ENCODE measurements around the gene POLR3GL.
"Not testable (repeated sequence)": the region's sequence is repeated elsewhere in the genome, so short reads cannot be mapped to it uniquely, and the experiment has no call there.

POLR3GL gene

DNA sequence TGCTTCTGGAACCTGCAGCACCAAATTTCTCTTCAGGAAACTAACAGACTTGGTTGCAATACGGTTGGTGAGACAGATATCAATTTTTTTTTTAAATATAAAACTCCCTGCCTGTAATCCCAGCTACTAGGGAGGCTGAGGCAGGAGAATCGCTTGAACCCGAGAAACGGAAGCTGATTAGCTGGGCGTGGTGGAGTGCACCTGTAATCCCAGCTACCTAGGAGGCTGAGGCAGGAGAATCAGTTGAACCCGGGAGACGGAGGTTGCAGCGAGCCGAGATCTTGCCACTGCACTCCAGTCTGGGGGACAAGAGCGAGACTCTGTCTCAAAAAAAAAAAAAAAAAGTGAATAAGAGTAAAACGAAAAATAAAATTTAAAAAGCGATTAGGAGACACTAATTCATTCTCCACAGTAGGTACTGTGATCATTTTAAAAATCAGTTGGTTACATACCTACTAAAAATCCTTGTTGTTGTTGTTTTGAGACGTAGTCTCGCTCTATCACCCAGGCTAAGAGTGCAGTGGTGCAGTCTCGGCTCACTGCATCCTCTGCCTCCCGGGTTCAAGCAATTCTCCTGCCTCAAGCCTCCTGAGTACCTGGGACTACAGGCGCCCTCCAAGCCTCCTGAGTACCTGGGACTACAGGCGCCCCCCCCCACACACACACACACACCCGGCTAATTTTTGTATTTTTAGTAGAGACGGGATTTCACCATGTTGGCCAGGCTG, 36.4 kb upstream of the POLR3GL start:
- Histone ChIP-seq H3K4me3 (ENCODE audit: low read depth, low read length) (peak overlapping the region; percentile 93), H3K4me1 (ENCODE audit: control insufficient read depth, insufficient read depth, low read length) (peaks cover 6% of the 10 kb centered on the region), H3K27ac (ENCODE audit: low read depth, low read length) (peak overlapping the region; percentile 96), H3K27me3 (ENCODE audit: control insufficient read depth, insufficient read depth, low read length) (no peaks in the 10 kb centered on the region), H3K36me3 (ENCODE audit: control insufficient read depth, insufficient read depth, low read length) (peaks cover 25% of the 10 kb centered on the region), H3K9me3 (ENCODE audit: control insufficient read depth, insufficient read depth, low read length) (no peaks in the 10 kb centered on the region), H3K9ac (ENCODE audit: low read depth, low read length) (peak overlapping the region; percentile 90)

DNA sequence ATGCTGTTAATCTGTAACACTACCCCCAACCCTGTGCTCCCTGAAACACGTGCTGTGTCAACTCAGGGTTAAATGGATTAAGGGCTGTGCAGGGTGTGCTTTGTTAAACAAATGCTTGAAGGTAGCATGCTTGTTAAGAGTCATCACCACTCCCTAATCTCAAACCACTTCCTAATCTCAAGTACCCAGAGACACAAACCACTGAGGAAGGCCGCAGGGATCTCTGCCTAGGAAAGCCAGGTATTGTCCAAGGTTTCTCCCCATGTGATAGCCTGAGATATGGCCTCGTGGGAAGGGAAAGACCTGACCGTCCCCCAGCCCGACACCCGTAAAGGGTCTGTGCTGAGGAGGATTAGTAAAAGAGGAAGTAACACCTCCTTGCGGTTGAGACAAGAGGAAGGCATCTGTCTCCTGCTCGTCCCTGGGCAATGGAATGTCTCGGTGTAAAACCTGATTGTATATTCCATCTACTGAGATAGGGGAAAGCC, 31.9 kb upstream of the POLR3GL start:
- H3K36me3 ChIP-seq (ENCODE audit: control insufficient read depth, insufficient read depth, low read length); H3K9ac ChIP-seq (ENCODE audit: low read depth, low read length); H3K27me3 ChIP-seq (ENCODE audit: control insufficient read depth, insufficient read depth, low read length); H3K4me3 ChIP-seq (ENCODE audit: low read depth, low read length); H3K9me3 ChIP-seq (ENCODE audit: control insufficient read depth, insufficient read depth, low read length): not testable (repeated sequence)
- H3K27ac ChIP-seq (ENCODE audit: low read depth, low read length): peak overlapping the region; percentile 81
- peaks cover 14% of the 10 kb centered on the region for H3K4me1 ChIP-seq (ENCODE audit: control insufficient read depth, insufficient read depth, low read length)

DNA sequence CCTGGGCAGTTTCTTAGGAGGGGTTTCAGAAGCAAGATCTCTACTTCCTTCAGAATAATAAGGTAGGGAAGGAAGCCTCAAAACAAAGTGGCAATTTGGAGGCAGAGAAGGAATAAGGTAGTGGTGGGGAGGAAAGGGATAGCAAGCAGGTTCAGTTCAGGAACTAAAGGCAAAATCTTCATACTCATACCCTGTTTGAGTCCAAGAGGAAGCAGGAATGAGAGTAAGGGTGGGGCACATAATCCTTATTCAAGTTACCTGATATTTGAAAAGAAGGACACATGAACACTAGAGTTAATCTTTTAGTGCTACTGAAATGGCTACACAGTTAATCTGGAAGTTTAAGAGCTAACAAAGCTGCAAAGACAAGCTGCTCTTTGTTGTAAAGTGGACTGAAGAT, 28.8 kb upstream of the POLR3GL start:
- no peak overlapping the region for H3K27ac ChIP-seq (ENCODE audit: low read depth, low read length)
- H3K4me3 ChIP-seq (ENCODE audit: low read depth, low read length): no peak overlapping the region
- H3K9ac ChIP-seq (ENCODE audit: low read depth, low read length): no peak overlapping the region
- H3K27me3 ChIP-seq (ENCODE audit: control insufficient read depth, insufficient read depth, low read length): no peaks in the 10 kb centered on the region
- no peaks in the 10 kb centered on the region for H3K9me3 ChIP-seq (ENCODE audit: control insufficient read depth, insufficient read depth, low read length)
- H3K4me1 ChIP-seq (ENCODE audit: control insufficient read depth, insufficient read depth, low read length): peaks cover 14% of the 10 kb centered on the region
- H3K36me3 ChIP-seq (ENCODE audit: control insufficient read depth, insufficient read depth, low read length): no peaks in the 10 kb centered on the region

DNA sequence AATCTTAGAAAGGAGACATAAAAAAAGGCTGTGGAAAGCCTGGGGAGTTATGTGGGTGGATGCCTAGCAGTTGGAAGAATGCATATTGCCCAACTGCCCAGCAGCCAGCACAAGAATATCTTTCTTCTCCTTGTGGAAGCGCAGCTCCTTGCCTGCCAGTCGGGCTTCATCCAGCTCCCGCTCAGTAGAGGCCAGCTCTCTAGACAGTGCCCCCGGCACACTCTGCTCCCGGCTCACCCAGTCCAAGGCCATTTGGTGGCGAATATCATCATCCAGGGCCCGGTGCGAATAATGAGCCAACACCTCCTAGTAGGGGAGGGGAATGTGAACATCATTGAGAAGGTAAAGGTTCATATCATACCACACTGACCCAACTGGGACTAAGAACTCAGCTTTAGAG, 28.2 kb upstream of the POLR3GL start:
- Histone ChIP-seq H3K4me1 (ENCODE audit: control insufficient read depth, insufficient read depth, low read length) (peaks cover 14% of the 10 kb centered on the region), H3K4me3 (ENCODE audit: low read depth, low read length) (no peak overlapping the region), H3K9ac (ENCODE audit: low read depth, low read length) (no peak overlapping the region), H3K36me3 (ENCODE audit: control insufficient read depth, insufficient read depth, low read length) (no peaks in the 10 kb centered on the region), H3K9me3 (ENCODE audit: control insufficient read depth, insufficient read depth, low read length) (no peaks in the 10 kb centered on the region), H3K27me3 (ENCODE audit: control insufficient read depth, insufficient read depth, low read length) (no peaks in the 10 kb centered on the region), H3K27ac (ENCODE audit: low read depth, low read length) (peak overlapping the region; percentile 35)

DNA sequence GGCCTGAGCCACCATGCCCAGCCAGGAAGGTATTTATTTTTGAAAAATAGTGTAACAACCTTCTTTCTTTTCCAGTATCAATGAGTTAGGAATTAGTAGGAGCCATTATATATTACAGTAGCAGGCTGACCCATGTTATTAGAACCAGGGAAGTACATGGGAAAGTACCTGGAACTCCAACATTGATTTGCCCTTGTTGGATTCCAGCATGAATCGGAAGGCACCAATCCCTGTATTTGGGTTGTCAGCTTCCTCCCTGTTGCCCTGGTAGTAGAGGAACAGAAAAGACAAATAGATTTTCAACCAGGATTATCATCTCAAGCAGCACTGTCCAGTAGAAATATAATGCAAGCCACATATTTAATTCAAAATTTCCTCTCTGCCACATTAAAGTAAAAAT, 27.1 kb upstream of the POLR3GL start:
- H3K27ac ChIP-seq (ENCODE audit: low read depth, low read length): no peak overlapping the region
- peaks cover 14% of the 10 kb centered on the region for H3K4me1 ChIP-seq (ENCODE audit: control insufficient read depth, insufficient read depth, low read length)
- H3K27me3 ChIP-seq (ENCODE audit: control insufficient read depth, insufficient read depth, low read length): no peaks in the 10 kb centered on the region
- H3K9me3 ChIP-seq (ENCODE audit: control insufficient read depth, insufficient read depth, low read length): no peaks in the 10 kb centered on the region
- no peak overlapping the region for H3K4me3 ChIP-seq (ENCODE audit: low read depth, low read length)
- no peaks in the 10 kb centered on the region for H3K36me3 ChIP-seq (ENCODE audit: control insufficient read depth, insufficient read depth, low read length)
- H3K9ac ChIP-seq (ENCODE audit: low read depth, low read length): no peak overlapping the region

GRCh38 chr1:145942405-145942804, 22.1 kb upstream of the POLR3GL start:
- H3K4me1 ChIP-seq (ENCODE audit: control insufficient read depth, insufficient read depth, low read length): peaks cover 8% of the 10 kb centered on the region
- no peak overlapping the region for H3K27ac ChIP-seq (ENCODE audit: low read depth, low read length)
- H3K36me3 ChIP-seq (ENCODE audit: control insufficient read depth, insufficient read depth, low read length): no peaks in the 10 kb centered on the region
- no peak overlapping the region for H3K4me3 ChIP-seq (ENCODE audit: low read depth, low read length)
- no peaks in the 10 kb centered on the region for H3K27me3 ChIP-seq (ENCODE audit: control insufficient read depth, insufficient read depth, low read length)
- H3K9ac ChIP-seq (ENCODE audit: low read depth, low read length): no peak overlapping the region
- H3K9me3 ChIP-seq (ENCODE audit: control insufficient read depth, insufficient read depth, low read length): no peaks in the 10 kb centered on the region

DNA sequence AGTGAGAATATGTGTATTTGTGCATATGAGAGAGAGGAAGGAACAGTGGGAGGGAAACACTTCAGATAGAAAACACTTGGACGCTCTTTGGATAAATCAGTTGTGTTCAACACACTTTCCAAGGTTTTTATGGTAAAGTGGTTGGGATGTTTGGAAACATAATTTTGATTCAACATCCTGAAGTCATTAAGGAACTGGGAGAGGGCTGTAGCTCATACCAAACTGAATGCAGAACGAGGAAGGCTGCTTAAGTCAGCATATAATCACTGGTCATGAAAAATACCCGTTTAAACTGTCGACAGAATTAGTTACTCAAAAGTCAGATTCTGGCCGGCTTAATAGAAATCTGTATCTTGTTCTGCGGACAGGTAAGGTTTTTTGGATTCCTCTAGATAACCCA, 21.6 kb upstream of the POLR3GL start:
- Histone ChIP-seq H3K27ac (ENCODE audit: low read depth, low read length) (no peak overlapping the region), H3K4me1 (ENCODE audit: control insufficient read depth, insufficient read depth, low read length) (peaks cover 12% of the 10 kb centered on the region), H3K4me3 (ENCODE audit: low read depth, low read length) (no peak overlapping the region), H3K9ac (ENCODE audit: low read depth, low read length) (no peak overlapping the region), H3K27me3 (ENCODE audit: control insufficient read depth, insufficient read depth, low read length) (no peaks in the 10 kb centered on the region), H3K9me3 (ENCODE audit: control insufficient read depth, insufficient read depth, low read length) (no peaks in the 10 kb centered on the region), H3K36me3 (ENCODE audit: control insufficient read depth, insufficient read depth, low read length) (no peaks in the 10 kb centered on the region)

GRCh38 chr1:145944532-145944931, 20.0 kb upstream of the POLR3GL start:
- Histone ChIP-seq H3K9ac (ENCODE audit: low read depth, low read length) (no peak overlapping the region), H3K36me3 (ENCODE audit: control insufficient read depth, insufficient read depth, low read length) (no peaks in the 10 kb centered on the region), H3K27ac (ENCODE audit: low read depth, low read length) (no peak overlapping the region), H3K9me3 (ENCODE audit: control insufficient read depth, insufficient read depth, low read length) (no peaks in the 10 kb centered on the region), H3K27me3 (ENCODE audit: control insufficient read depth, insufficient read depth, low read length) (no peaks in the 10 kb centered on the region), H3K4me3 (ENCODE audit: low read depth, low read length) (no peak overlapping the region), H3K4me1 (ENCODE audit: control insufficient read depth, insufficient read depth, low read length) (peaks cover 15% of the 10 kb centered on the region)

DNA sequence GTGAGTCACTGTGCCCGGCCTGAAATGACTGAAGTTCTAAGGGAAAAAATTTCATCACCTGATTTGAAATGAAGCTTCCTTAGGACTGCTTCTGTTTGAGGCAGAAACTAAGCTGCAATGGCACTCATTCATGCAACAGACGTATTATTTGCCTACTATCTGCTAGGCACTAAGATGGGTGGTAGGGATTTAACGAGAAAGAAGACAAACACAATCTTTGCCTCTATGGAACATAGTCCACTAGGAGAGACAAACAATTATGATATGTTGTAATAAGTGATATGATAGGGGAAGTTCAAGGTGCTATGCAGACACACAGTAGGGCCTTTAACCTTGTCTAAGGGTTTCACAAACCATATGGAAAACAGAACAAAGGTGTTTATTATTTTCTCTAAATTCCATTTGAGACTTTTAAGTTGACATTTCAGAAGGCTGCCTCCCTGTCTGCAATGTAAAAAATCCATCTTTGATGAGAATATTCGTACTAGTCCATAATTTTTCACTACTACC, 18.0 kb upstream of the POLR3GL start:
- H3K36me3 ChIP-seq (ENCODE audit: control insufficient read depth, insufficient read depth, low read length): no peaks in the 10 kb centered on the region
- H3K4me1 ChIP-seq (ENCODE audit: control insufficient read depth, insufficient read depth, low read length): peaks cover 15% of the 10 kb centered on the region
- H3K4me3 ChIP-seq (ENCODE audit: low read depth, low read length): no peak overlapping the region
- H3K9me3 ChIP-seq (ENCODE audit: control insufficient read depth, insufficient read depth, low read length): no peaks in the 10 kb centered on the region
- no peak overlapping the region for H3K27ac ChIP-seq (ENCODE audit: low read depth, low read length)
- no peak overlapping the region for H3K9ac ChIP-seq (ENCODE audit: low read depth, low read length)
- H3K27me3 ChIP-seq (ENCODE audit: control insufficient read depth, insufficient read depth, low read length): no peaks in the 10 kb centered on the region

- Histone ChIP-seq H3K4me1 (ENCODE audit: control insufficient read depth, insufficient read depth, low read length) (peaks cover 15% of the 10 kb centered on the region), H3K9me3 (ENCODE audit: control insufficient read depth, insufficient read depth, low read length) (no peaks in the 10 kb centered on the region), H3K27me3 (ENCODE audit: control insufficient read depth, insufficient read depth, low read length) (no peaks in the 10 kb centered on the region), H3K36me3 (ENCODE audit: control insufficient read depth, insufficient read depth, low read length) (no peaks in the 10 kb centered on the region), H3K27ac (ENCODE audit: low read depth, low read length) (peak overlapping the region; percentile 16), H3K4me3 (ENCODE audit: low read depth, low read length) (no peak overlapping the region), H3K9ac (ENCODE audit: low read depth, low read length) (no peak overlapping the region)
Measured at GRCh38 chr1:145947551-145947950, 16.9 kb upstream of the POLR3GL start.

DNA sequence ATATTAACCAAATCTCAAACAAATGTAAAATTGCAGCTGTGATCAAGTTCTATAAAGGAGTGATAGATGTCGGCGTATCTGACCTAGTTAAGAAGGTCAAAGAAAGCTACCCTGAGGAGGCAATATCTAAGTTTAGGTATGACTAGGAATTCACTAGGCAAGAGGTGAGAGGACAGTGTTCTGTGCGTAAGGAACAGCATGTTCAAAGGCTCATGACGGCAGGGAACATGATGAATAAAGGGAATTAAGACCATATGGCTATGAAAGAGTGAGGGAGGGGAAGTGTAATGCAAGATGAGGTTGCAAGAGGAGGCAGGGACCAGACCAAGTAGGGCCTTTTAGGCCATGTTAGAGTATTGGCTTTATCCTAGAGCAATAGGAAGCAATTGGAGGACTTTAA, 15.3 kb upstream of the POLR3GL start:
- Histone ChIP-seq H3K36me3 (ENCODE audit: control insufficient read depth, insufficient read depth, low read length) (no peaks in the 10 kb centered on the region), H3K9ac (ENCODE audit: low read depth, low read length) (no peak overlapping the region), H3K4me3 (ENCODE audit: low read depth, low read length) (no peak overlapping the region), H3K27ac (ENCODE audit: low read depth, low read length) (no peak overlapping the region), H3K4me1 (ENCODE audit: control insufficient read depth, insufficient read depth, low read length) (peaks cover 15% of the 10 kb centered on the region), H3K9me3 (ENCODE audit: control insufficient read depth, insufficient read depth, low read length) (no peaks in the 10 kb centered on the region), H3K27me3 (ENCODE audit: control insufficient read depth, insufficient read depth, low read length) (no peaks in the 10 kb centered on the region; the same call in 1 of the 2 replicates)
